Retina (tissue), 1 donor: ENCODE data around the gene LHFPL3.

Experiments used
- DNase-seq: peaks from one replicate; pipeline ENCODE4 v3.0.0-alpha.2; 2016

The LHFPL3 gene

GRCh38 chr7:104940023-104940710 is 611.8 kb downstream of the LHFPL3 start:
- no peak for DNase-seq

- no peak for DNase-seq
Measured at GRCh38 chr7:104943502-104944343, 615.3 kb downstream of the LHFPL3 start.

GRCh38 chr7:104945599-104945956 is 617.2 kb downstream of the LHFPL3 start:
- DNase-seq: no peak

- DNase-seq: no peak
Measured at GRCh38 chr7:104946338-104946737, 617.9 kb downstream of the LHFPL3 start.

- DNase-seq: no peak
Measured at GRCh38 chr7:104950006-104950405, 621.6 kb downstream of the LHFPL3 start.

- DNase-seq: no peak
Measured at GRCh38 chr7:104950754-104951153, 622.4 kb downstream of the LHFPL3 start.

GRCh38 chr7:104951546-104951945 is 623.1 kb downstream of the LHFPL3 start:
- DNase-seq: no peak

GRCh38 chr7:104955276-104955675 is 626.9 kb downstream of the LHFPL3 start:
- no peak for DNase-seq
